ENCODE data around the gene ANKRD31. TPM values are rescaled to one million over a fixed set of nuclear protein-coding genes. Genes with fewer than 3 reads are reported as not detected.
"Not testable (repeated sequence)": the region's sequence is repeated elsewhere in the genome, so short reads cannot be mapped to it uniquely, and the experiment has no call there.

Gene ANKRD31
- total and polyA plus RNA-seq, 12 donors = 0.06 to 0.88 (median 0.42) TPM

GRCh38 chr5:75189353-75189752, 47.3 kb downstream of the ANKRD31 start:
- WGBS, 4 donors = 79 to 89% (median 81%) methylated on average over 2 of the region's 2 CpGs
- Histone ChIP-seq H3K4me3 (no peak overlapping the region), H3K4me1 (replicated peaks in 1 of 2) (no peaks in the 10 kb centered on the region), H3K36me3 (replicated peaks in 1 of 2) (no peaks in the 10 kb centered on the region), H3K9me3 (replicated peaks in 1 of 3) (no peaks in the 10 kb centered on the region), H3K27me3 (no peaks in the 10 kb centered on the region), H3K27ac (no peak overlapping the region)
- no peak for DNase-seq
- no peak for TF ChIP-seq CTCF (IDR thresholded peaks at IDR 0.05)
- TF ChIP-seq POLR2A (IDR thresholded peaks at IDR 0.05) = no peak
- intact Hi-C loops (cut with DNase I) = no loop called here

GRCh38 chr5:75185763-75186162, 50.9 kb downstream of the ANKRD31 start:
- Histone ChIP-seq H3K27ac (no peak overlapping the region), H3K36me3 (replicated peaks in 1 of 2) (no peaks in the 10 kb centered on the region), H3K27me3 (no peaks in the 10 kb centered on the region), H3K9me3 (replicated peaks in 1 of 3) (no peaks in the 10 kb centered on the region), H3K4me1 (replicated peaks in 1 of 2) (no peaks in the 10 kb centered on the region), H3K4me3 (no peak overlapping the region)
- DNase-seq = no peak
- 73 to 89% (median 83%) methylated on average over 1 of the region's 1 CpG for WGBS, 4 donors
- intact Hi-C loops (cut with DNase I) = no loop called here
- no peak for TF ChIP-seq POLR2A (IDR thresholded peaks at IDR 0.05)
- TF ChIP-seq CTCF (IDR thresholded peaks at IDR 0.05) = no peak

- H3K4me1 ChIP-seq (replicated peaks in 1 of 2); H3K27me3 ChIP-seq; H3K27ac ChIP-seq; intact Hi-C loops (cut with DNase I); H3K4me3 ChIP-seq; H3K36me3 ChIP-seq (replicated peaks in 1 of 2); DNase-seq; H3K9me3 ChIP-seq (replicated peaks in 1 of 3): not testable (repeated sequence)
- WGBS, 4 donors = 89 to 93% (median 89%) methylated on average over 5 to 7 of the region's 7 CpGs
These were observed 60.7 kb downstream of the ANKRD31 start for GRCh38 chr5:75176009-75176408.

- DNase-seq; H3K27ac ChIP-seq; H3K27me3 ChIP-seq; intact Hi-C loops (cut with DNase I); H3K4me1 ChIP-seq (replicated peaks in 1 of 2); H3K36me3 ChIP-seq (replicated peaks in 1 of 2); H3K4me3 ChIP-seq; H3K9me3 ChIP-seq (replicated peaks in 1 of 3): not testable (repeated sequence)
- WGBS, 4 donors = 94 to 100% (median 97%) methylated on average over 4 of the region's 4 CpGs
These were observed 61.8 kb downstream of the ANKRD31 start for GRCh38 chr5:75174872-75175271.

GRCh38 chr5:75169516-75169915, 67.2 kb downstream of the ANKRD31 start:
- Histone ChIP-seq H3K9me3 (replicated peaks in 1 of 3) (no peaks in the 10 kb centered on the region), H3K4me1 (replicated peaks in 1 of 2) (no peaks in the 10 kb centered on the region), H3K36me3 (replicated peaks in 1 of 2) (no peaks in the 10 kb centered on the region), H3K27ac (no peak overlapping the region), H3K27me3 (no peaks in the 10 kb centered on the region), H3K4me3 (no peak overlapping the region)
- TF ChIP-seq POLR2A (IDR thresholded peaks at IDR 0.05) = no peak
- TF ChIP-seq CTCF (IDR thresholded peaks at IDR 0.05) = no peak
- 64 to 68% (median 67%) methylated on average over 2 of the region's 2 CpGs for WGBS, 4 donors
- DNase-seq = no peak
- intact Hi-C loops (cut with DNase I) = no loop called here

All from adrenal gland (tissue), 12 donors.